Measurements from ENCODE around the gene PRMT2.

Gene PRMT2

DNA sequence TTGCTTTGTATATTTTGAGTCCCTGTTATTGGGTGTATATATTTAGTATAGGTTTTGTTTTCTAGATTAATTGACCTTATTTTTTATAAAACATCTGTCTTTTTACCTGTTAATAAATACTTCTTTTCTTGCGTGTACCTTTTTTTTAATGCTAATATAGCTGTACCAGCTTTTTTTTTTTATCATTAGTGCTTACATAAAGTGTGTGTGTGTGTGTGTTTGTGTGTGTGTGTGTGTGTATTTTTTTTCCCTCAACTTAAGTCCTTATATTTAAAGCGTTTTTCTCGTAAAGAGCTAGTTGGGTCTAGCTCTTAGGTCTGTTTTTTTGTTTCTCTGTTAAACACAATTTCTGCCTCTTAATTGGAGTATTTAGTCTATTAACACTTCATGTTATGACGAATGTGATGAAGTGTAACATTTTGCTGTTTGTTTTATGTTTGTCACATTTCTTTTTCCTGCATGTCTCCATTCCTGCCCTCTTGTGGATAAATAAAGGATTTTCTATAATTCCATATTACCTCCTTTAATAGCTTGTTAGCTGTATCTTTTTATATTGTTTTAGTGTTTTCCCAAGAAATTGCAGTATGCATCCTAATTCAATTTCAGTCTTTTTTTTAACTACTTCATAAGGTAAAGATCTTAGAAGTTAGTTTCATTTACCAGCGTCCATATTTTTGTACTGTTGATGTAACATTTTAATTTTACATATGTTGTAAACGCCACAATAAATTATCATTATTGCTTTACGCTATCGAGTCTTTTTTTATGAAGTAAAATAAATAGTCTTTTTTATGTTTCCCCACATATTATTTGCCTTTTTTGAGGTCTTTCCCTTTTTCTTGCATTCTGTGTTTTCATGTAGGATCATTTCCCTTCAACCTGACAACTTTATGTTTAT, 4.3 kb downstream of the PRMT2 start:
- no peak overlapping the region for H3K4me3 ChIP-seq (replicated peaks; ENCODE audit: low read depth, low read length)
- DNase-seq (ENCODE audit: low read depth) = peak; percentile 50
- TF ChIP-seq CTCF (IDR thresholded peaks at IDR 0.05; ENCODE audit: low read length, missing control alignments) = peak; percentile 52

- H3K4me3 ChIP-seq (replicated peaks; ENCODE audit: low read depth, low read length) = no peak overlapping the region
- DNase-seq (ENCODE audit: low read depth) = no peak
- TF ChIP-seq CTCF (IDR thresholded peaks at IDR 0.05; ENCODE audit: low read length, missing control alignments) = no peak
Observed at GRCh38 chr21:46641656-46642055, 6.2 kb downstream of the PRMT2 start.

- no peak overlapping the region for H3K4me3 ChIP-seq (replicated peaks; ENCODE audit: low read depth, low read length)
- DNase-seq (ENCODE audit: low read depth) = no peak
- no peak for TF ChIP-seq CTCF (IDR thresholded peaks at IDR 0.05; ENCODE audit: low read length, missing control alignments)
Observed at GRCh38 chr21:46643379-46644177, 8.1 kb downstream of the PRMT2 start.

GRCh38 chr21:46645840-46646239, 10.4 kb downstream of the PRMT2 start:
- DNase-seq (ENCODE audit: low read depth) = no peak
- no peak overlapping the region for H3K4me3 ChIP-seq (replicated peaks; ENCODE audit: low read depth, low read length)

DNA sequence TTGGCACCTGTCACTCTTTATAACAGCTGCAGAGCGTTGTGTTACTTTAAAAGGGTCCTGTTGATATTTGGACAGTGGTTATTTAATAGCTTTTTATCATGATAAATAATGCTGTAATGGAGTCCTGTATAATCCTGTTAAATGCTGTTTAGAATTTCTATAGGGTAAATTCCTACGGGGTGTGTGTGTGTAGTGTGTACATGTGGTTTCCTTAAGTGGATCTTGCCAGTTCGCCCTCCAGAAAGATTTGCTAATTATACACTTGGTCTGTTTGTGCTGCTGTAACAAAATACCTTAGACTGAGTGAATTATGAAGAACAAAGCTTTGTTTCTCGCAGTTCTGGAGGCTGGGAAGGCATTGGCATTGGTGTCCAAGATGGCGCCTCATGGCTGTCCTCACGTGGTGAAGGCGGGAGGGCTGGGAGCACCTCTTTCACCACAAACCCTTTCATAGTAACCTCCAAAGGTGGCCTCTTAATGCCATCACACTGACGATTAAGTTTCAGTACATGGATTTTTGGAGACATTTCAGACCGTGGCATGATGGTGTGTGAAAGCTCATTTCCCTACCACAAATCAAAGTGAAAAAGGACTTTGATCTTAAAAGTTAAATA, 11.2 kb downstream of the PRMT2 start:
- no peak overlapping the region for H3K4me3 ChIP-seq (replicated peaks; ENCODE audit: low read depth, low read length)
- TF ChIP-seq CTCF (IDR thresholded peaks at IDR 0.05; ENCODE audit: low read length, missing control alignments) = no peak
- DNase-seq (ENCODE audit: low read depth) = no peak

More at GRCh38 chr21:46645840-46646239, 10.4 kb downstream of the PRMT2 start:
- no peak for TF ChIP-seq CTCF (IDR thresholded peaks at IDR 0.05; ENCODE audit: low read length, missing control alignments)

- no peak for DNase-seq (ENCODE audit: low read depth)
- H3K4me3 ChIP-seq (replicated peaks; ENCODE audit: low read depth, low read length) = no peak overlapping the region
- no peak for TF ChIP-seq CTCF (IDR thresholded peaks at IDR 0.05; ENCODE audit: low read length, missing control alignments)
Observed at GRCh38 chr21:46648539-46648938, 13.1 kb downstream of the PRMT2 start.
